NB4 (cell line): ENCODE measurements around the gene ANKS1B.

Source experiments
- POLR2A ChIP-seq: IDR thresholded peaks from 2 replicates; pipeline ENCODE4 v1.6.1; 2011; ENCODE audit warnings: mild to moderate bottlenecking; ENCODE audit not compliant: insufficient read length; ENCODE audit errors: extremely low read depth
- TF ChIP-seq, protein P1 (sequence below): IDR thresholded peaks from one replicate; pipeline ENCODE4 v1.5.1; 2012; ENCODE audit warnings: low read depth, low read length

DNA sequence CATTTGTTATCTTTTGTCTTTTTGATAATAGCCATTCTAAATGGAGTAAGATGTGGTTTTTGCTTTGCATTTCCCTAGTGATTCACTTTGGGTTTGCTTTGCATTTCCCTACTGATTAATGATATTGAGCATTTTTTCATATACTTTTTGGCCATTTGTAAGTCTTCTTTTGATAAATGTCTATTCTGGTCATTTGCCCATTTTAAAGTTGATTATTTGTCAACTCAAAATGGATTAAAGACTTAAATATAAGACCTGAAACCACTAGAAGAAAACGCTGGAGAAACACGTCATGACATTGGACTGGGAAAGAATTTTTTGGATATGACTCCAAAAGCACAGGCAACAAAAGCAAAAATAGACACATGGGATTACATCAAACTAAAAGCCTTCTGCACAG is 1191.6 kb downstream of the ANKS1B start:
- TF ChIP-seq, protein P1, sequence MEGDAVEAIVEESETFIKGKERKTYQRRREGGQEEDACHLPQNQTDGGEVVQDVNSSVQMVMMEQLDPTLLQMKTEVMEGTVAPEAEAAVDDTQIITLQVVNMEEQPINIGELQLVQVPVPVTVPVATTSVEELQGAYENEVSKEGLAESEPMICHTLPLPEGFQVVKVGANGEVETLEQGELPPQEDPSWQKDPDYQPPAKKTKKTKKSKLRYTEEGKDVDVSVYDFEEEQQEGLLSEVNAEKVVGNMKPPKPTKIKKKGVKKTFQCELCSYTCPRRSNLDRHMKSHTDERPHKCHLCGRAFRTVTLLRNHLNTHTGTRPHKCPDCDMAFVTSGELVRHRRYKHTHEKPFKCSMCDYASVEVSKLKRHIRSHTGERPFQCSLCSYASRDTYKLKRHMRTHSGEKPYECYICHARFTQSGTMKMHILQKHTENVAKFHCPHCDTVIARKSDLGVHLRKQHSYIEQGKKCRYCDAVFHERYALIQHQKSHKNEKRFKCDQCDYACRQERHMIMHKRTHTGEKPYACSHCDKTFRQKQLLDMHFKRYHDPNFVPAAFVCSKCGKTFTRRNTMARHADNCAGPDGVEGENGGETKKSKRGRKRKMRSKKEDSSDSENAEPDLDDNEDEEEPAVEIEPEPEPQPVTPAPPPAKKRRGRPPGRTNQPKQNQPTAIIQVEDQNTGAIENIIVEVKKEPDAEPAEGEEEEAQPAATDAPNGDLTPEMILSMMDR = no peak
- no peak for TF ChIP-seq POLR2A
